NCI-H2227 treated with DMSO at 0.1 percent for 48 hours (cell line): ENCODE measurements around the gene RAD51AP2.
"Not testable (repeated sequence)": the region's sequence is repeated elsewhere in the genome, so short reads cannot be mapped to it uniquely, and the experiment has no call there.

Source experiments
- DNase-seq: peaks from one replicate; lab custom pipeline; 2025; lab: John Stamatoyannopoulos, UW

RAD51AP2 gene

GRCh38 chr2:17538022-17538843 is 20.0 kb upstream of the RAD51AP2 start:
- DNase-seq: no peak

DNA sequence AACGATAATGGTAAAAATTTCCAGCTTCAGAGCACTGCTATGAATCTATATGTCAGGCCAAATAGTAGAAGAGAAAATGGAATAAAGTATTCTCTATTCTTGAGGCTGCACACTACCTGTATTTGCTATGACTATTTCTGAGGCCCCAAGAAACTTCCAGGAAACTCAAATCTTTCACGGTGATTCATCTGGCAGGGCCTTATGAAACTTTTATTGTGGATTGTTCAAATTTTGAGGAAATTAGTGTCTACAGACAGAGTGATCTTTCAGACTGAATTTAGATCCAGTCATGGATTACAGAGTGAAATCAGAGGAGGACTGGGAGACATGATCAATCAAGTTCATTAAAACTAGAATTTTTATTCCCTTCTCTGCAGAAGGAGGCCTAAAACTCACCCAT is 18.2 kb upstream of the RAD51AP2 start:
- no peak for DNase-seq

DNA sequence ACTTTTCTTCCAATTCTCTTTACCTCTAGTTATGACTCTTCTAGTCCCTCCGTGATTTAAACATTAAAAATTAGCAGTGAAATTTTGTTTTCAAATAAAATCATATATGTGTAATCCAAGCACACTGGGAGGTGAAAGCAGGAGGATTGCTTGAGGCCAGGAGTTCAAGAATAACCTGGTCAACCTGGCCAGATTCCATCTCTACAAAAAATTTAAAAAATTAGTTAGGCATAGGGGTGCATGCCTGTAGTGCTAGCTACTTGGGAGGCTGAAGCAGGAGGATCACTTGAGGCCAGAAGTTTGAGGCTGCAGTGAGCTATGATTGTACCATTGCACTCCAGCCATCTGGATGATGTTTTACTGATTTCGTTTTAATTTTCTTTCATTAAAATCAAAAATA is 15.3 kb upstream of the RAD51AP2 start:
- DNase-seq: no peak

- no peak for DNase-seq
These were observed 11.5 kb upstream of the RAD51AP2 start for GRCh38 chr2:17529771-17530170.

DNA sequence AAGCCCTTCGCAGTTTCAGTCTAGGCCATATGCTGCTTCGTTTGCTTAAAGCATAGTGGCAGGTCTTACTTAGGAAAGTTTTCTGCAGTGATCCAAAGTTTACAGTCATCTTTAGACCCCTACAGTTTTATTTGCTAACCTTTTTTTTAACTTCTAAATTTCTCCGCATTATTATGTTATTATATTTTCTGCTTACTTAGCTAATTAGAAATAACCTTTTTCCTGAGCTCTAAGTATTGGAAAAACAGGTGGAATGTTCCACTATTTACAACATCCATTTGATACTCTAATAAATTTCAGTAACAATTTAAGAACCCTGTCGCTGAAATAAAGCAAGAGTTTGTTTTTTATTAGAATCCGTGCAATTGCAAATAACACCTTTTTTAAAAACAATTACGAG is 4.1 kb upstream of the RAD51AP2 start:
- no peak for DNase-seq

DNA sequence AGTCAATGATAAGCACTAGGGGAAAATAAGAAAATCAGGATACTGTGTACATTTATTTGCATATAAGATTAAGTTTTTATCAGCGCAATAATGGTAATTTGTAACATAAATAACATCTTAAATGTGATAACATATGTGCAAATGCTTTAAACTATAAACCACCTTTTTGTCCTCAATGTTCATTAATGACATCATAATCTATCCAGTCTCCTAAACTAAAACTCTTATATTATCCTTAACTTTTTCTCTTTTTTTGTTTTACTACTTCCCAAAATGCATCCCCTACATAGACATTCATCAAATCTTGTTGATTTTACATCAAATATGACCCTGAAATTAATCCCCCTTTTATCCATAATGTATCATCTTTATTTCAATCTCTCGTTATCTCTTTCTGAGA is 3.4 kb upstream of the RAD51AP2 start:
- DNase-seq: no peak

DNA sequence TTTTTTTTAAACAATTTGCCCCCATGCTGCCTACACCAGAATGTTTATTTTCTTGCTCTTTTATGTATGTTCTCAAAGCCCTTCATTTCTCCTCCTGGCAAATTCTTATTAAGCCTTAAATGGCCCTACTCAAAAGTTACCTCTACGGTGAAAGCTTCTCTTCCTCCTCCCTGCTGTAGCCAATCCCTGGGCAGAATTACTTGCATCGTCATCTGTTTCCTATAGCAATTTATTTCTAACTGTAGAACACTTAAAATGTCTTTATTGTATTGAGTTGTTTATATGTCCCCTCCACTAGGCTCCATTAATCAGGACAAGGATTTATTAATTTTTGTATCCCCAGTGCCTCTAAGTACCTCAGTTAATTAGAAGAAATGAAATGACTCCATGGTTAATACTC is 2.5 kb upstream of the RAD51AP2 start:
- no peak for DNase-seq

- no peak for DNase-seq
These were observed 1.2 kb upstream of the RAD51AP2 start for GRCh38 chr2:17519486-17519885.

GRCh38 chr2:17517481-17518211 is 594 bp downstream of the RAD51AP2 start:
- DNase-seq: no peak

DNA sequence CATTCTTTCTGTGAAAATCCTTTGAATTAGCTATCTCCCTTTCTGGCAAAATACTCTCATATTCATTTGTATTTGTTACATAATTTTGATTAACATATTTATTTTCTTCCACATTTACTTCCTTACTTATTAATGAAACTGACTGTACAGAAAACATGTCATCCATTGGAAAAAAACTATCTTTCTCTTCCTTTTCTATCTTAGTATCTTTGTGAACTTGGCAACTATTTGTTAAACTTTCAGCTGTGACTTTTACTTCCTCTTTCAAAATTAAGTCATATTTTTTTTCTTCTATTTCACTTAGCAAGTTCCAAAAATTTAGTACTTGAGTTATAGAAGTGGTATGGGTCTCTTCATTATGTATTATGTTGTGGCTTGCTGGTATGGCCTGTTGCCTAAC is 2.6 kb downstream of the RAD51AP2 start:
- DNase-seq: no peak

DNA sequence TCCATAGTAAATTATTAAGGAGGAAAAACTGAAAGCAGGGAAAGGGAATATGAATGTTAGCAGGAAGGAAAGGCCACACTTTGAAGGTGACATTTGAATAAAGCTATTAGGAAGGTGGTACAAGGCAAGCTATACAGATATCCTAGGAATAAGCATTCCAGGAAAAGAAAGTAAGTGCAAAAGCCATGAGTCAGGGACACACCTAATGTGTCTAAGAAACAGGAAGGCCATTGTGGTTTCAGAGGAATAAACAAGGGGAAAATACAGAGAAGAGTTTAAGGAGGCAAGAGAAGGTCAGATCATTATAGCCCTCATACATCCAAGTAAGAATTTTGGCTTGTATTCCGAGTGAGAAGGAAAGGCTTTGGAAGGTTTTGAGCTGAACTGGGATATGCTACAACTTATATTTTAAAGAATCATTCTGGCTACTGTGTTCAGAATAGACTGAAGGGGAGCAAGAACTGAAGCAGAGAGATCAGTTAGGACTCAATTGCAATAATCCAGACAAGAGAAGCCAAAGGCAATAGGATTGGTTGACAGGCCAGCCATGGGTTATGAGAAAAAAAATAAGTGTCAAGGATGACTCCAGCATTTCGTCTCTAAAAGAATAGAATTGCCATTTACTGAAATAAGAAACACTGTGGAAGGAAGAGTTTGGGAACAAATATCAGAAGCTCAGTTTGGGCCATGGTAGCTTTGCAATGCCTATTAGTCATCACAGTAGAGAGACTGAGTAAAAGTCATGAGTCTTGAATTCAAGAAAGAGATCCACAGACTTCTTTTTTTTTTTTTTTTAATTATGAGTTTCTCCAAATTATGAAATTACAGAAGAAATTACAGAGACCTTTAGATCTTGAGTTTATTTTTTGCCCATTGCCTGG is 11.3 kb downstream of the RAD51AP2 start:
- no peak for DNase-seq

- DNase-seq: no peak
These were observed 20.5 kb downstream of the RAD51AP2 start for GRCh38 chr2:17497718-17498117.

DNA sequence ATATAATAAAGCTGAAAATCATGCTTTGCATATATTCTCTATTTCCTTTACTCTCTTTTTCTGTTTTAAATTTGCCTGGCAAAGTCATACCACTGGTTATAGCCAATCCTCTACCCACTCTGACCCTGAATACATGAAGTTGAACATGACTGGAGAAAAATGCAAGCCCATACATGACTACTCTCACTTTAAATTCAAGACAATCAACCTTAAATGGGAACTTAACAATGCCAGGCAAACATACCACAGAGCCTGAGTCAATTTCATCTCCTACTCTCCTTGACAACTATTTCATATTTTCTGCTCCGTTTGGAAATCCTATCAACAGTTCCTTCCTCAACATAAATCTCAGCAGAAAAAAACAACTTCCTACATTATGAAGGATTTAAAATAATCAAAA is 22.6 kb downstream of the RAD51AP2 start:
- DNase-seq: no peak

- not testable (repeated sequence) for DNase-seq
These were observed 28.1 kb downstream of the RAD51AP2 start for GRCh38 chr2:17490165-17490564.

DNA sequence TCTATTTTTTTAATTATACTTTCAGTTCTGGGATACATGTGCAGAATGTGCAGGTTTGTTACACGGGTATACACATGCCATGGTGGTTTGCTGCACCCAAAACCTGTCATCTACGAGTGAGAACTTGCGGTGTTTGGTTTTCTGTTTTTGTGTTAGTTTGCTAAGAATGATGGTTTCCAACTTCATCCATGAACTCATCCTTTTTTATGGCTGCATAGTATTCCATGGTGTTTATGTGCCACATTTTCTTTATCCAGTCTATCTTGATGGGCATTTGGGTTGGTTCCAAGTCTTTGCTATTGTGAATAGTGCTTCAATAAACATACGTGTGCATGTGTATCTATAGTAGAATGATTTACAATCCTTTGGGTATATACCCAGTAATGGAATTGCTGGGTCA is 29.6 kb downstream of the RAD51AP2 start:
- not testable (repeated sequence) for DNase-seq

DNA sequence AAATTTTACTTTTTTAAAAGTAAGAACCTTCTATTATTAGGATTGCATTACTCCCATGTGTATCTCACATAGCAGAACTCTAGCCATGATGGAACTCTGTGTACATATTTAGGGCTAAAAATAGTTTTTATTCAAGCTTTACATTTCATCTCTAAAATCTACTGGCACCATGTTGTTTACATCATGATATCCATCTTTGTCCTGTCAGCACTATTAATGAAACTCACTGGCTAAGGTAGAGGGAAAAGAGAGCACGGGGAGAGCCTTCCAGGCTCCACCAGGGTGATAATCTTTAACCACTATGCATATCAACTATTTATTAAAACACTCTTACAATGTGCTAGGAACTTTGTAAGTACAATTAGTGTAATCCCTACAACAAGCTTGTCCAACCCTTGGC is 34.7 kb downstream of the RAD51AP2 start:
- no peak for DNase-seq

- DNase-seq: no peak
These were observed 35.6 kb downstream of the RAD51AP2 start for GRCh38 chr2:17482651-17483050.

GRCh38 chr2:17479875-17480274 is 38.4 kb downstream of the RAD51AP2 start:
- DNase-seq: no peak

DNA sequence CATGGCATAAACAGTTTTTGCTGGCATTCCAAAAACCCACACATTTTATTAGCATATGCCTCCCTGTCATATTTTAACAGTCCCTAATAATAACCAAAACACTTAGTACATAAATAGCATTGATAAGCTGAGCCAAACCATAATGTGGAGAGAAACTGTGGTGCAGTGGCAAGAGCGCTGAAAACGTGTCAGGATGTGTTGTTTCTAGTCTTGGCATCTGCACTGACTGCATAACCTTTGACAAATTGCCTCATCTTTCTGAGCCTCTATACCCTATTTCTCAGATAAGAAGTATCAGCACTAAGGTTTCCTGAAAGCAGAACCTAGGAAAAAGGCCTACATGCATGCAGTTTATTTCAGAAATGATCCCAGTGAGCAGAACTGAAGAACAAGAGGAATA is 41.4 kb downstream of the RAD51AP2 start:
- no peak for DNase-seq

DNA sequence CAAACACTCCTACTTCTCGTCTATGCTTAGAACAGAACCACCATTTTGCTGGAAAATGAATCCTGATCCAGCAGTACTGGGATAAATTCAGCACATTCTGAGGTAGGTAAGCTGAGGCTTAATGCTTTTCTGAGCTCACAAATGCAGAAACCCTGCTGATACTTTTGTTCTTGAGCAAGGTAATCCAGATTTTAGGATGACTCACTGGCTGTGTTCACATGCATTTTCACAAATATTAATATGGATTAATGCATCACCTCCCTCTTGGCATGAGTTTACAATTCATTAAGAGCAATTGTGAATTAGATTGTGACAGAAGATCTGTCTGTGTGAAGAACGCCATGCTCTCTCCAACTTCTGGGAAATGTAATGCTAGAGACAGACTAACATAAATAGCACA is 42.2 kb downstream of the RAD51AP2 start:
- no peak for DNase-seq

- no peak for DNase-seq
These were observed 43.0 kb downstream of the RAD51AP2 start for GRCh38 chr2:17475286-17475685.

DNA sequence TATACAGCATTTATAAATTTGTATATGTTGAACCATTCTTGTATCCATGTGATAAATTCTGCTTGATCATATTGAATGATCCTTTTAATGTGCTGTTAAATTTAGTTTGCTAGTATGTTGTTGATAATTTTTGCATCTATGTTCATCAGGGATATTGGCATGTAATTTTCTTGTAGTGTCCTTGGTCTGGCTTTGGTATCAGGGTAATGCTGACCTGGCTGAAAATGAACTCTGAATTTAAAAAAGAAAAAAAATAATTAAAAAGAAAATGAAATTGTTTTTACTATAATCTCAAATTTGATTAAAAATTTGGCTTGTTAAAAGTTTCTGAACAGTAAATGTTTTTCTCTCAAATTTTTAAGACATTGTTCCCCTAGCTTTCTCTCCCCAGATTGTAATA is 46.3 kb downstream of the RAD51AP2 start:
- no peak for DNase-seq
